ENCODE data around the gene GLRA1.

GLRA1 gene

DNA sequence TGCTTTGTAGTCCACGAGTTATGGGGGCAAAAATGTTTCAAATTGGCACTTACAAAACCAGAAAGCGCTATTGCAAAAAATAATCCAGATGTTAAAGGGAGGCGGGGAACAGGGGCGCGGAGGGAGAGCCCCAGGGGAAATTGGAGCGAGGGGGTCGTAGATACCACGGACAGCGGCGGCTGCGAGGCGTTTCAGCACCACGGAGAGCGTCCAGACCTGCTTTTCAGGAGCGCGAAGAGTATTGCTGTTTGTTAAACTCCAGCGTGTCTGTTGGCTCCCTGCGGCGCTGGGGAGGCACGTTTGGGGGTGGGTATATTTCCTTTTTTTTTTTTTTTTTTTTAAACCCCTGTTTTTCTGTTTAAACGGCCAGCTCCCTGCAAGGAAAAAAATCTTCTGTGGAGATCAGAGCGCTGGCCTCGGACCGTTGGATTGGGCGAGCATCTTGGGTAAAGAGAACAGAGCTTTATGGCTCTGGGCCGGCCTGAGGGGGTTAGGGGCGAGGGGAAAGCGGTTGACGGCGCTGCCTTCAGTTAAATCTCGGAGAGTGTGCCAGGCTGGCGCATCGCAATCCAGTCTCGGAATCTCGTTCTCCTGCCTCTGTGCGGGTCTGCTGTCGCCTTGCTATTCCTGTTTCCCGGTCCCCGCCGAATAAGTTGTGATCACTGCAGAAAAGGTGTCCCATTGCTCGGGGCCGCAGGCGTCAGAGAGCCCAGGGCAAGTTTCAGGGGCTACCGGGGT lies at the start of gene GLRA1:
Gene GLRA1, minus strand, starts transcription at position 288 of the 738 bp plus-strand sequence. CDS start 302 bp downstream, outside the sequence.
- in situ Hi-C loops (cut with HindIII; ENCODE audit: low pct_unique_long_range_greater_than_20kb, low sequenced_read_pairs): no loop called here
- no peak for TF ChIP-seq JUND (IDR thresholded peaks at IDR 0.05; ENCODE audit: low read depth)
- peak; percentile 42 to 77 for DNase-seq (ENCODE audit: low read depth in 1 of 2, low spot score in 1 of 2)

GRCh38 chr5:151970885-151971284 lies 46.2 kb upstream of the GLRA1 start:
- in situ Hi-C loops (cut with HindIII; ENCODE audit: low pct_unique_long_range_greater_than_20kb, low sequenced_read_pairs): no loop called here
- DNase-seq (ENCODE audit: low read depth in 1 of 2, low spot score in 1 of 2): no peak
- no peak for TF ChIP-seq JUND (IDR thresholded peaks at IDR 0.05; ENCODE audit: low read depth)

- in situ Hi-C loops (cut with HindIII; ENCODE audit: low pct_unique_long_range_greater_than_20kb, low sequenced_read_pairs): no loop called here
- no peak for DNase-seq (ENCODE audit: low read depth in 1 of 2, low spot score in 1 of 2)
- no peak for TF ChIP-seq JUND (IDR thresholded peaks at IDR 0.05; ENCODE audit: low read depth)
Observed at GRCh38 chr5:151967865-151968264, 43.2 kb upstream of the GLRA1 start.

DNA sequence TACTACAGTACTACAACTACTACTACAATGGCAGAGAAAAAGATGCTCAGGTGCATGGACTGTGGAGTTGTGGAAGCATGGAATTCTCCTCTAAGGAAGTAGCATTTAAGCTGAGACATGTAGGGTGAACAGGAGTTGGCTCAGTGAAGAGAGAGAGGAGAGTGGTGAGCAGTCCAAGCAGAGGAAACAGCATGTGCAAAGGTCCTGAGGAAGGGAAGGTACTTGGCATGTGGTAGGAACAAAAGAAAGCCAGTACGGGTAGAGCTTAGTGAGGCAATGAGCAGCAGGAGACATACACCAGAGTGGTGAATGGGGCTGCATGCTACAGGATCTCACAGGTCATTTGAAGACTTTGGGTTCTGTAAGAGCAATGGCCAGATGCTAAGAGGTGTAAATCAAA lies 41.4 kb upstream of the GLRA1 start:
- no peak for DNase-seq (ENCODE audit: low read depth in 1 of 2, low spot score in 1 of 2)
- TF ChIP-seq JUND (IDR thresholded peaks at IDR 0.05; ENCODE audit: low read depth): no peak
- in situ Hi-C loops (cut with HindIII; ENCODE audit: low pct_unique_long_range_greater_than_20kb, low sequenced_read_pairs): no loop called here

DNA sequence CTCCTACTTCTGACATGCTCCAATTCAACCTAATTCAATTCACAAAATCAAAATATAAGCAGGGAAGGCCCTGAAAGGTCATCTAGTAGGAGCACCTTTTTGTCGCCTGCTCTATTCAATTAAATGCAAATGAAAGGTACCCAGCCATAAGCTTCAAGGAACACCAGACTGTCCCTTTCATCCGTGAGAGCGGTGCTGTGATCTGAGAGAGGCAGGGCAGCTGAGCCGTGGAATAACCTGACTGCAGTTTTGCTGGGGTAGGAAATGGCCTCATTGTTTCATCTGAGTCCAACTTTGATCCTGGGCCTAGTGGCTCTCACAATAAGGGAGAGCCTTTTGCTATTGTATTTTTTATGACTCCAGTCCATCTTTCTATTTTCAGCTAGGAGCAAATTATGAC lies 39.8 kb upstream of the GLRA1 start:
- in situ Hi-C loops (cut with HindIII; ENCODE audit: low pct_unique_long_range_greater_than_20kb, low sequenced_read_pairs): no loop called here
- no peak for DNase-seq (ENCODE audit: low read depth in 1 of 2, low spot score in 1 of 2)
- no peak for TF ChIP-seq JUND (IDR thresholded peaks at IDR 0.05; ENCODE audit: low read depth)

GRCh38 chr5:151961557-151961956 lies 36.9 kb upstream of the GLRA1 start:
- no peak for TF ChIP-seq JUND (IDR thresholded peaks at IDR 0.05; ENCODE audit: low read depth)
- DNase-seq (ENCODE audit: low read depth in 1 of 2, low spot score in 1 of 2): no peak
- in situ Hi-C loops (cut with HindIII; ENCODE audit: low pct_unique_long_range_greater_than_20kb, low sequenced_read_pairs): no loop called here

GRCh38 chr5:151958111-151958510 lies 33.5 kb upstream of the GLRA1 start:
- in situ Hi-C loops (cut with HindIII; ENCODE audit: low pct_unique_long_range_greater_than_20kb, low sequenced_read_pairs): no loop called here
- DNase-seq (ENCODE audit: low read depth in 1 of 2, low spot score in 1 of 2): no peak
- TF ChIP-seq JUND (IDR thresholded peaks at IDR 0.05; ENCODE audit: low read depth): no peak

- no peak for TF ChIP-seq JUND (IDR thresholded peaks at IDR 0.05; ENCODE audit: low read depth)
- in situ Hi-C loops (cut with HindIII; ENCODE audit: low pct_unique_long_range_greater_than_20kb, low sequenced_read_pairs): no loop called here
- DNase-seq (ENCODE audit: low read depth in 1 of 2, low spot score in 1 of 2): no peak
Observed at GRCh38 chr5:151956725-151957124, 32.1 kb upstream of the GLRA1 start.

GRCh38 chr5:151954255-151954654 lies 29.6 kb upstream of the GLRA1 start:
- DNase-seq (ENCODE audit: low read depth in 1 of 2, low spot score in 1 of 2): no peak
- in situ Hi-C loops (cut with HindIII; ENCODE audit: low pct_unique_long_range_greater_than_20kb, low sequenced_read_pairs): no loop called here
- no peak for TF ChIP-seq JUND (IDR thresholded peaks at IDR 0.05; ENCODE audit: low read depth)

- in situ Hi-C loops (cut with HindIII; ENCODE audit: low pct_unique_long_range_greater_than_20kb, low sequenced_read_pairs): no loop called here
Observed at GRCh38 chr5:151953833-151954232, 29.2 kb upstream of the GLRA1 start.

DNA sequence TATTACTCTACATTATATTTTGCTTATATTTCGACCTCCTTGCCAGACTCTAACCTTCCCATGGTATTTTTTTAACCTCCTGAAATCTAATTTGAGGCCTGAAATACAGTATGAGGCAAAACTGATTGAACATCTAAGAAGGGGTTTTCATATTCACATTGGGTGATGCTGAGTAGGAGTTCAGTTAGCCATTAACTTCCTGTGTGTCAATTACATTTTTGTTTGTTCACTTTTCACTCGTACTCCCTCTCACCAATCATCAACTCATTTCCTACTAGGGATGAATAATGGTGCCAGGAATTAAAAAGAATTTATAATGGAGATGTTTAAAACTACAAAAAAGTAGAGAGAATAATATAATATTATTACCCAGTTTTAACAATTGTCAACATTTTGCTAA lies 27.6 kb upstream of the GLRA1 start:
- TF ChIP-seq JUND (IDR thresholded peaks at IDR 0.05; ENCODE audit: low read depth): no peak
- in situ Hi-C loops (cut with HindIII; ENCODE audit: low pct_unique_long_range_greater_than_20kb, low sequenced_read_pairs): no loop called here
- DNase-seq (ENCODE audit: low read depth in 1 of 2, low spot score in 1 of 2): no peak

More at GRCh38 chr5:151953833-151954232, 29.2 kb upstream of the GLRA1 start:
- no peak for TF ChIP-seq JUND (IDR thresholded peaks at IDR 0.05; ENCODE audit: low read depth)
- no peak for DNase-seq (ENCODE audit: low read depth in 1 of 2, low spot score in 1 of 2)

DNA sequence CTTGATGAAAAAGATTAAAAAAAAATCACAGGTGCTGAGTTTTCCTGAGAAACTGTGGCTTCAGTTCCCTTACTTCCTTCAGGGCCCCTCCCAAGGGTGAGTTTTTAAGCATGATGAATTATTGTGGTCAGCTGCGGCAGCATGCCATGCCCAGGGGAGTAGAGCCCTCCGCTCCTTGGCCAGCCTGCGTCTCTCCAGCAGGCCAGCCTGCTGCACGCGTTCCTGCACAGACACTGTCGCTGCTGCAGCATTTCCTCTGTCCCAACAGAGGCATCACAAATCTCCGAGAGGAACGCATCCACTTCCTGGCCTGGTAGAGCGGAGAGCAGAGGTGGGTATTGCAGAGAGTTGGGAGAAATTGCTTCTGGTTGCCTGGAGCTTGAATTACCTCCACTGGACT lies 26.1 kb upstream of the GLRA1 start:
- in situ Hi-C loops (cut with HindIII; ENCODE audit: low pct_unique_long_range_greater_than_20kb, low sequenced_read_pairs): no loop called here
- DNase-seq (ENCODE audit: low read depth in 1 of 2, low spot score in 1 of 2): no peak
- TF ChIP-seq JUND (IDR thresholded peaks at IDR 0.05; ENCODE audit: low read depth): no peak

- in situ Hi-C loops (cut with HindIII; ENCODE audit: low pct_unique_long_range_greater_than_20kb, low sequenced_read_pairs): no loop called here
- TF ChIP-seq JUND (IDR thresholded peaks at IDR 0.05; ENCODE audit: low read depth): no peak
- DNase-seq (ENCODE audit: low read depth in 1 of 2, low spot score in 1 of 2): no peak
Observed at GRCh38 chr5:151949701-151950308, 25.2 kb upstream of the GLRA1 start.

All from T47D (cell line).